ENCODE results near the gene BRWD1. TPM values are rescaled to one million over a fixed set of nuclear protein-coding genes. Genes with fewer than 3 reads are reported as not detected.

The BRWD1 gene
- total RNA-seq, 4 donors from 2014 or later, result 55.0 to 104 (median 67.9) TPM

DNA sequence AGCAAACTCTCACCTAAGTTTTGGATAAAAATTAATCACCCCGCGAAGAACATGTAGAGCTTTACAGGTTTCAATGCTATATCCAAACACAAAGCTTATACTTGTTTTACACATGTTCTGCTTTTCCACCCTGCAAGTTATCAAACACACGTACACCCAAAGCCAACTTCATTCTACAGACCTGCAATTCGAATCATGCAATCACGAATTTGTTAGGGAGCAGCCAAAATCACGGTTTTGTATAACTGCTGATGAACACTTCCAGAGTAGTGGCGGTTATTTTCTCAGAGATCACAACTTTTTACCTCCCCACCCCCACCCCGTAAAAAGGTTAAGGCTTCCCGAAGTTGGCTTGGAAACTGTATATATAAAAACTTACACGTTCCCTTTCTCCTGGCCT, 34.1 kb upstream of the BRWD1 start:
- Histone ChIP-seq H3K4me3 (peak overlapping the region; percentile 79 to 86 (median 84)), H3K27me3 (no peaks in the 10 kb centered on the region), H3K9me3 (no peaks in the 10 kb centered on the region), H3K4me1 (peaks cover 19 to 51% (median 42%) of the 10 kb centered on the region in 4 donors), H3K36me3 (peaks cover 0 to 28% (median 15%) of the 10 kb centered on the region in 4 donors), H3K27ac (replicated peaks in 1 of 4) (peak overlapping the region; percentile 91 to 95 (median 94))
- WGBS, result 7% methylated on average over 10 of the region's 10 CpGs
- intact Hi-C loops (cut with DNase I), result loop anchor here (2.0 kb wide), 1 partner anchor 41 kb away; no protein-coding TSS in a partner anchor
- TF ChIP-seq, protein P1, sequence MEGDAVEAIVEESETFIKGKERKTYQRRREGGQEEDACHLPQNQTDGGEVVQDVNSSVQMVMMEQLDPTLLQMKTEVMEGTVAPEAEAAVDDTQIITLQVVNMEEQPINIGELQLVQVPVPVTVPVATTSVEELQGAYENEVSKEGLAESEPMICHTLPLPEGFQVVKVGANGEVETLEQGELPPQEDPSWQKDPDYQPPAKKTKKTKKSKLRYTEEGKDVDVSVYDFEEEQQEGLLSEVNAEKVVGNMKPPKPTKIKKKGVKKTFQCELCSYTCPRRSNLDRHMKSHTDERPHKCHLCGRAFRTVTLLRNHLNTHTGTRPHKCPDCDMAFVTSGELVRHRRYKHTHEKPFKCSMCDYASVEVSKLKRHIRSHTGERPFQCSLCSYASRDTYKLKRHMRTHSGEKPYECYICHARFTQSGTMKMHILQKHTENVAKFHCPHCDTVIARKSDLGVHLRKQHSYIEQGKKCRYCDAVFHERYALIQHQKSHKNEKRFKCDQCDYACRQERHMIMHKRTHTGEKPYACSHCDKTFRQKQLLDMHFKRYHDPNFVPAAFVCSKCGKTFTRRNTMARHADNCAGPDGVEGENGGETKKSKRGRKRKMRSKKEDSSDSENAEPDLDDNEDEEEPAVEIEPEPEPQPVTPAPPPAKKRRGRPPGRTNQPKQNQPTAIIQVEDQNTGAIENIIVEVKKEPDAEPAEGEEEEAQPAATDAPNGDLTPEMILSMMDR (IDR thresholded peaks at IDR 0.05), result no peak
- TF ChIP-seq POLR2A (IDR thresholded peaks at IDR 0.05; ENCODE audit: low read depth) (no peak), POLR2AphosphoS5 (IDR thresholded peaks at IDR 0.05) (no peak), EP300 (IDR thresholded peaks at IDR 0.05) (no peak)
- DNase-seq (ENCODE audit: extremely low spot score), result no peak

DNA sequence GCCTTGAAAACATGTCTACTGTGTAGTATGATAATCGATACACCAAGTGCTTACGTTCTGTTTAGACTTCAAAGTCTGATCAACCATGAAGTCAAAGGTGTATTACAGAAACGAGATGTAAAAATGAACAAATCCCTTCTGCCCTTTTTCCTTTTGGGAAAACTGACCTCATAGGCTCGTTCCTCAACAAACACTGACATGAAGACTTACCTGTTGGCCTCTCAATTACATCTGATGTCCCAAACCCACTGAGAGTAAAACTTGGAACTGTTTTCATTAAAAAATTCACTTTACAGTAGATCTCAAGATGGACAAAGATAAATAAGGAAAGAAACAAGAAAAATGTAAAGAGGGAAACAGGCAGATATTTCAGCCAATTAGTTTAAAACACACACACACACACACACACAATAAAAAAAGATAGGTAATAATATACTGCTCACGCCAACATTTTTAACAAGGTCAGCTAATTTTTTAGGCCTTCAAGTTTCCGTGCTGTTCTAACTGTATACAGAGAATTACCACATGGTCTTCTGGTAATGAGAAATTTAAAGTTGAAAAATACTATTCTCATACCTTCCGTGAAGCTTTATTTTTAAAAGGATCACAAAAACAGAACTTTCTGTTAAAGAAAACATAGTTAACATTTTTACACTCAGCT, 33.4 kb upstream of the BRWD1 start:
- 46% methylated on average over 7 of the region's 7 CpGs for WGBS
- Histone ChIP-seq H3K27me3 (no peaks in the 10 kb centered on the region), H3K4me1 (peaks cover 19 to 51% (median 42%) of the 10 kb centered on the region in 4 donors), H3K4me3 (peak overlapping the region; percentile 79 to 86 (median 84)), H3K27ac (replicated peaks in 1 of 4) (peak overlapping the region; percentile 91 to 95 (median 94)), H3K36me3 (peaks cover 3 to 35% (median 19%) of the 10 kb centered on the region in 4 donors), H3K9me3 (no peaks in the 10 kb centered on the region)
- TF ChIP-seq, protein P1 (IDR thresholded peaks at IDR 0.05), result no peak
- TF ChIP-seq POLR2AphosphoS5 (IDR thresholded peaks at IDR 0.05), result no peak
- TF ChIP-seq POLR2A (IDR thresholded peaks at IDR 0.05; ENCODE audit: low read depth), result no peak
- no peak for TF ChIP-seq EP300 (IDR thresholded peaks at IDR 0.05)
- intact Hi-C loops (cut with DNase I), result loop anchor here (2.0 kb wide), 1 partner anchor 42 kb away; no protein-coding TSS in a partner anchor
- DNase-seq (ENCODE audit: extremely low spot score), result no peak

DNA sequence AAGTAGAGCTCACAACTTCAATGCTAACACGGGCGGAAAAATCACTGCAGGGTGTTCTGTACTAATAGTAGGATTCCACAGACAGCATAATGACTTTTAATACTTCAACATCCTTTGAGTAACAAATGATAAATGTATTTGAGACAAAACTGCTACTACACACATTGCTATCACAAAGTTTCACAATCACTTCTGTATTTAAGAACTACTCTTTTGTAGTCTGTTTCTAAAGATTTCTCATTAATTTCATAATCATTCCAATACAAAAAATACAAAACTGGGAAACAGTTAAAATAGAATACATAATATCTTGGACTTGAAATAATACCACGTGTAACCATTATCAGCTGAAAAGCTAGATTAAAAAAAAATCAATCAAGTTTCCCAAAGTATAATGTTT, 32.8 kb upstream of the BRWD1 start:
- H3K4me3 ChIP-seq, result peak overlapping the region; percentile 79 to 86 (median 84)
- intact Hi-C loops (cut with DNase I), result loop anchor here (2.0 kb wide), 1 partner anchor 43 kb away; no protein-coding TSS in a partner anchor

DNA sequence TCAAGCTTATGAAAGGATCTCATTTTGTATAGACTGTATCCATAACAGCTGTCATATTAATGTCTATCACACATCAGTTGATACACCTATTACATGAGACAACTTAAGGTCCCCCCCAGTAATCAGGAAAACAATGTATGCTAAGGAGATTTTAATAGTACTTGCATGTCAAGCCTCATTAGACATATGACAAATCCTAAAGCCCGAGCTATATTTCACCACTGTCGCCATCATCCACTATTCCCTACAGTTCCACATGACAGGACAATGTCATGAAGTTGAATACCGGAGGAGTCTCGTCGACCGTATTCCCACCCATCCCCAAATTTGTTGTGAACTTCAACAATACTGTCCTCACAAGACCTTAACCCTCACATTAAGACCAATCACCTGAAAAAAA, 32.0 kb upstream of the BRWD1 start:
- H3K27ac ChIP-seq (replicated peaks in 1 of 4), result peak overlapping the region; percentile 16 to 95 (median 64)
- WGBS, result 76% methylated on average over 6 of the region's 6 CpGs
- DNase-seq (ENCODE audit: extremely low spot score), result no peak
- no peaks in the 10 kb centered on the region for H3K9me3 ChIP-seq
- peaks cover 19 to 46% (median 41%) of the 10 kb centered on the region in 4 donors for H3K4me1 ChIP-seq
- intact Hi-C loops (cut with DNase I), result no loop called here
- peaks cover 5 to 46% (median 32%) of the 10 kb centered on the region in 4 donors for H3K36me3 ChIP-seq
- H3K27me3 ChIP-seq, result no peaks in the 10 kb centered on the region
- H3K4me3 ChIP-seq, result peak overlapping the region; percentile 79 to 86 (median 84)
- no peak for TF ChIP-seq POLR2AphosphoS5 (IDR thresholded peaks at IDR 0.05)
- no peak for TF ChIP-seq EP300 (IDR thresholded peaks at IDR 0.05)
- TF ChIP-seq, protein P1 (IDR thresholded peaks at IDR 0.05), result no peak
- no peak for TF ChIP-seq POLR2A (IDR thresholded peaks at IDR 0.05; ENCODE audit: low read depth)

More for the DNA sequence above, 32.8 kb upstream of the BRWD1 start:
- Histone ChIP-seq H3K27ac (replicated peaks in 1 of 4) (peak overlapping the region in 3 of 4 donors; percentile 91 to 95 (median 94)), H3K4me1 (peaks cover 19 to 51% (median 42%) of the 10 kb centered on the region in 4 donors), H3K36me3 (peaks cover 5 to 41% (median 25%) of the 10 kb centered on the region in 4 donors), H3K27me3 (no peaks in the 10 kb centered on the region), H3K9me3 (no peaks in the 10 kb centered on the region)
- TF ChIP-seq POLR2AphosphoS5 (IDR thresholded peaks at IDR 0.05) (no peak), POLR2A (IDR thresholded peaks at IDR 0.05; ENCODE audit: low read depth) (no peak), EP300 (IDR thresholded peaks at IDR 0.05) (no peak)
- TF ChIP-seq, protein P1 (IDR thresholded peaks at IDR 0.05), result no peak
- DNase-seq (ENCODE audit: extremely low spot score), result no peak
- 29% methylated on average over 3 of the region's 3 CpGs for WGBS

Measured in esophagus muscularis mucosa (tissue), 4 donors.